ENCODE data around the gene CD1D.

DNA sequence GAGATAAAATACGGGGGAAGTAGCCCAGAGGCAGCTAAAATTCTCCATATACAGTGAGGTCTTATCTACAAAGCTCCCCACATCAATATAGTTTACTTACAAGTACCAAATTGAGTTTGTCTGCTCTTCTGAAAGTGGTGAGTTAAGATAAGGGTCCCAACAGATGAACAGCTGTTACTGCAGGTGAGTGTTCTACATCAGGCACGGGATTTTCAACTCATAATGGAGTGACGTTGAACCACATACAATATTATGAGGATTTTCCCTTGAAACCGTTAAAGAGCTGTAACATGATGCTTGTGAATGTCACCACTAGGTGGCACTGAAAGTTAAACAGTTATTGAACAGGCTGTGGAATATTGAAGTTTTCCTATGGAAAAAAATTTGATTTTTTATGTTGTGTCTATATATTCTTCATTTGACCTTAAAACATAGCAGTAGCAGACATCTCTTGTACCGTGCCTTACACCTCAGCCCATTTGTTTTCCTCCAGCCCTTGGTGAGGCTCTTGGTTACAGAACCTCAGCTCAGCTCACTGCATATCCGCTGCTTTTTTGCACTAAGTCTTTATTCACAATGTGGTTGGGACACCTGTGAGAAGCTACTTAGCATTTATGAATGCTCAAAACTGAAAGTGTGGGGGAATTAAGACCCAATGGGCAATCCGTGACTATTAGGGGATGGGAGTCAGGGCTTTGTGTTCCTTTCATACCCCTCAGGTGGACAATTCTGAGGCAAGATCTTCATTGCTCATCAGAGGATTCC, 23.2 kb downstream of the CD1D start:
- no peak for TF ChIP-seq POLR2AphosphoS5 (IDR thresholded peaks at IDR 0.05)
- TF ChIP-seq, protein P1, sequence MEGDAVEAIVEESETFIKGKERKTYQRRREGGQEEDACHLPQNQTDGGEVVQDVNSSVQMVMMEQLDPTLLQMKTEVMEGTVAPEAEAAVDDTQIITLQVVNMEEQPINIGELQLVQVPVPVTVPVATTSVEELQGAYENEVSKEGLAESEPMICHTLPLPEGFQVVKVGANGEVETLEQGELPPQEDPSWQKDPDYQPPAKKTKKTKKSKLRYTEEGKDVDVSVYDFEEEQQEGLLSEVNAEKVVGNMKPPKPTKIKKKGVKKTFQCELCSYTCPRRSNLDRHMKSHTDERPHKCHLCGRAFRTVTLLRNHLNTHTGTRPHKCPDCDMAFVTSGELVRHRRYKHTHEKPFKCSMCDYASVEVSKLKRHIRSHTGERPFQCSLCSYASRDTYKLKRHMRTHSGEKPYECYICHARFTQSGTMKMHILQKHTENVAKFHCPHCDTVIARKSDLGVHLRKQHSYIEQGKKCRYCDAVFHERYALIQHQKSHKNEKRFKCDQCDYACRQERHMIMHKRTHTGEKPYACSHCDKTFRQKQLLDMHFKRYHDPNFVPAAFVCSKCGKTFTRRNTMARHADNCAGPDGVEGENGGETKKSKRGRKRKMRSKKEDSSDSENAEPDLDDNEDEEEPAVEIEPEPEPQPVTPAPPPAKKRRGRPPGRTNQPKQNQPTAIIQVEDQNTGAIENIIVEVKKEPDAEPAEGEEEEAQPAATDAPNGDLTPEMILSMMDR (IDR thresholded peaks at IDR 0.05): peak; percentile 60 to 78 (median 61)
